NAMALWA (cell line): ENCODE data around the gene PAK3.

Source experiments
- DNase-seq: peaks from one replicate; pipeline ENCODE4 v3.0.0-alpha.2; 2015; ENCODE audit warnings: low spot score

Gene PAK3

GRCh38 chrX:111262086-111262485, 166.1 kb downstream of the PAK3 start:
- no peak for DNase-seq

GRCh38 chrX:111264385-111264784, 168.4 kb downstream of the PAK3 start:
- no peak for DNase-seq

- DNase-seq: no peak
Measured at GRCh38 chrX:111265486-111265885, 169.5 kb downstream of the PAK3 start.

DNA sequence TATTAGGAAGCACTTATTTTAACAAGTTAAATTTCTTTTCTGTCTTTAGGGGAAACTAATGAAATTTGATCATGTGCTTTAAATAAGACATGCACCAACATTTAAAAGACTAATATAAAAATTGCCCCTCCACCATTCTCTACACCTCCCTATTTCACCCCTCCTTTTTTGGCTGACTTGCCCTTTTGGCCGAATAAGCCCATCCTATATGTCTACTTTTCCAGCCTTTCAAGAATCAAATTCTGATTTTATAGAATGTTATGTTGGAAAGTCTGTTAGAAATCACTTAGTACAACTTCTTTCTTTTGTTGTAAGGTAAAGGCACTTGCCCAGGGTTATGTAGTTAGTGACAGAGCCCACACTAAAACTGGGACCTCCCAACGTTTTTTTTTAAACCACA, 172.5 kb downstream of the PAK3 start:
- DNase-seq: no peak

- DNase-seq: no peak
Measured at GRCh38 chrX:111270339-111270738, 174.3 kb downstream of the PAK3 start, which contains the start of gene CAPN6. Gene CAPN6 (minus strand): TSS chrX:111270483. CDS start chrX:111263936, 6,547 bp downstream.
